PC-9 (cell line): ENCODE results near the gene PTOV1.

Source experiments
- EZH2 ChIP-seq: fragments of 200-600 bp; sonication (generic); IDR thresholded peaks from 2 replicates; pipeline ENCODE4 v1.8.0; 2017; ENCODE audit warnings: antibody characterized with exemption, low read depth
- TF ChIP-seq, protein P1 (sequence below): fragments of 200-600 bp; sonication (generic); conservative IDR thresholded peaks from 2 replicates; pipeline ENCODE4 v1.6.1; 2017; ENCODE audit warnings: mixed run types, antibody characterized with exemption, mild to moderate bottlenecking, moderate library complexity

DNA sequence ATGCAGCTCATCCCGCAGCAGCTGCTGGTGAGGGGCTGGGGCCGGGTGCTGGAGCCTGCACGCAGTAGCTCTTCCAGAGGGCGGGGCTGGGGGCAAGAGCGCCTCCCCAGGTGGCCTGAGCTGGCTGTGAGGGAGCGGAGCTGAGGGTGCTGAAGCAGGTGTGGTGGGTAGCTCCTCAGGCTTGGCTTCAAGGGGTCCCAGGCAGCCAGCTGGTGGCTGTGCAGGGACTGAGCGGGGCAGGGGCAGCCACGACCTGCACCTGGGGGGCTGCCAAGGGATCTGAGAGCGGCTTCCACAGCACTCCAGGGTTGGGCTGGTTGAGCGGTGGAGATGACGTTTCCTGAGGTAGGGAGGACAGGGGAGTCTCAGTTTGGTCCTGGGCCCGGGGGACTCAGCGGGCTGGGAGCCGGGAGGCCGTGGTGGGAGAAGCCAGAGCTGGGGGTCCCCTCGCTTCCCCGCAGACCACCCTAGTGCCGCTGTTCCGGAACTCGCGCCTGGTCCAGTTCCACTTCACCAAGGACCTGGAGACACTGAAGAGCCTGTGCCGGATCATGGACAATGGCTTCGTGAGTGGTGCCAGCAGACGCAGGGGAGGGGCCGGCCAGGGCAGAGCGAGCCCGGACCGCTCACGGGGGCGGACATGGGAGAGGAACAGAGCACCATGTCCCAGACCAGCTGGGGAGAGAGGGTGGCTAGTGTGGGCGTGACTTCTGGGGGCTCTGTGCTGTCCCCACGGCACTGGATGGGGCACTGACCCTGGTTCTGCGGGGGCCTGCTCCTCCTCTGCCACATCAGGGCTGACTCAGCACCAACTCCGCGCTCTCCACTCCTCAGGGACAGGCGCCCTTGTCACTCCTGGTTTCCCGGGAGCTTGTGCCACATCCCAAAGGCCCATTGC is 7.4 kb downstream of the PTOV1 start:
- TF ChIP-seq, protein P1, sequence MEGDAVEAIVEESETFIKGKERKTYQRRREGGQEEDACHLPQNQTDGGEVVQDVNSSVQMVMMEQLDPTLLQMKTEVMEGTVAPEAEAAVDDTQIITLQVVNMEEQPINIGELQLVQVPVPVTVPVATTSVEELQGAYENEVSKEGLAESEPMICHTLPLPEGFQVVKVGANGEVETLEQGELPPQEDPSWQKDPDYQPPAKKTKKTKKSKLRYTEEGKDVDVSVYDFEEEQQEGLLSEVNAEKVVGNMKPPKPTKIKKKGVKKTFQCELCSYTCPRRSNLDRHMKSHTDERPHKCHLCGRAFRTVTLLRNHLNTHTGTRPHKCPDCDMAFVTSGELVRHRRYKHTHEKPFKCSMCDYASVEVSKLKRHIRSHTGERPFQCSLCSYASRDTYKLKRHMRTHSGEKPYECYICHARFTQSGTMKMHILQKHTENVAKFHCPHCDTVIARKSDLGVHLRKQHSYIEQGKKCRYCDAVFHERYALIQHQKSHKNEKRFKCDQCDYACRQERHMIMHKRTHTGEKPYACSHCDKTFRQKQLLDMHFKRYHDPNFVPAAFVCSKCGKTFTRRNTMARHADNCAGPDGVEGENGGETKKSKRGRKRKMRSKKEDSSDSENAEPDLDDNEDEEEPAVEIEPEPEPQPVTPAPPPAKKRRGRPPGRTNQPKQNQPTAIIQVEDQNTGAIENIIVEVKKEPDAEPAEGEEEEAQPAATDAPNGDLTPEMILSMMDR = no peak
- TF ChIP-seq EZH2 = no peak
